H1 (cell line): ENCODE measurements around the gene CBR4. TPM values are rescaled to one million over a fixed set of nuclear protein-coding genes. Genes with fewer than 3 reads are reported as not detected.
A peak's percentile ranks its signal among the peaks of the same experiment; 100 is the strongest.

Experiments used
- CTCF ChIA-PET: fragments of 300-600 bp; sonication (Branson Sonifier 250); formaldehyde crosslinking; loops from one replicate; lab custom pipeline; 2021; ENCODE audit not compliant: partially characterized antibody; lab: Charles Lee
- POLR2A ChIA-PET: fragments of 300-600 bp; sonication (Branson Sonifier 250); formaldehyde crosslinking; loops from one replicate; lab custom pipeline; 2021; ENCODE audit warnings: inconsistent platforms; ENCODE audit not compliant: partially characterized antibody; lab: Charles Lee
- DNase-seq, 2 experiments: peaks; one replicate each; pipeline versions ENCODE4 v3.0.0 to v3.0.0-alpha.2; 2010 to 2022; ENCODE audit warnings: low spot score in 2 of 2, low read depth in 1 of 2, mixed read lengths in 1 of 2
- FAIRE-seq: peaks from 2 replicates; lab custom pipeline; 2011; peaks lifted over from hg19 to GRCh38; lab: Jason Lieb, UNC
- H2AFZ ChIP-seq: 2 replicates; pipeline ENCODE4 v1.8.1; 2012; ENCODE audit warnings: low read length, inconsistent platforms
- H2AK5ac ChIP-seq: 2 replicates; pipeline ENCODE4 v1.6.1; 2013; ENCODE audit warnings: low read depth, low read length
- H2BK120ac ChIP-seq: replicated peaks from 2 replicates; pipeline ENCODE3; 2013; ENCODE audit warnings: low read depth, low read length, inconsistent platforms
- H2BK12ac ChIP-seq: 2 replicates; pipeline ENCODE4 v1.6.1; 2013; ENCODE audit warnings: low read depth, low read length
- H2BK15ac ChIP-seq: 2 replicates; pipeline ENCODE4 v1.6.1; 2013; ENCODE audit warnings: low read length
- H2BK20ac ChIP-seq: 2 replicates; pipeline ENCODE4 v1.6.1; 2013; ENCODE audit warnings: low read length
- H2BK5ac ChIP-seq: 2 replicates; pipeline ENCODE4 v1.6.1; 2013; ENCODE audit warnings: low read depth, low read length
- H3K14ac ChIP-seq: 2 replicates; pipeline ENCODE4 v1.6.1; 2013; ENCODE audit warnings: inconsistent platforms; ENCODE audit not compliant: insufficient read length
- H3K18ac ChIP-seq: 2 replicates; pipeline ENCODE4 v1.6.1; 2013; ENCODE audit warnings: low read length; ENCODE audit errors: extremely low read depth
- H3K23ac ChIP-seq: 2 replicates; pipeline ENCODE4 v1.6.1; 2013; ENCODE audit warnings: inconsistent platforms; ENCODE audit not compliant: insufficient read length
- H3K23me2 ChIP-seq: 2 replicates; pipeline ENCODE4 v1.6.1; 2013; ENCODE audit warnings: low read depth, low read length
- H3K27ac ChIP-seq: 2 replicates; pipeline ENCODE4 v1.6.1; 2011; ENCODE audit warnings: low read depth, low read length, inconsistent platforms
- H3K27me3 ChIP-seq, 4 experiments: replicated peaks in 1 of 4; 1 replicate in 1 of 4; 2 replicates in 3 of 4; pipeline versions ENCODE4 v1.6.1 to v1.8.1; 2011 to 2013; ENCODE audit warnings: low read length in 3 of 4, mild to moderate bottlenecking in 3 of 4, inconsistent platforms in 2 of 4, mixed read lengths in 2 of 4, moderate library complexity in 1 of 4; ENCODE audit not compliant: control insufficient read depth in 3 of 4, insufficient read depth in 3 of 4; ENCODE audit errors: extremely low read depth in 1 of 4
- H3K36me3 ChIP-seq, 4 experiments: 2 replicates each; pipeline versions ENCODE4 v1.6.1 to v1.8.1; 2011 to 2013; ENCODE audit warnings: mild to moderate bottlenecking in 4 of 4, low read length in 3 of 4, moderate library complexity in 2 of 4, control low read depth in 1 of 4, inconsistent platforms in 1 of 4; ENCODE audit not compliant: insufficient read depth in 4 of 4, control insufficient read depth in 2 of 4
- H3K4ac ChIP-seq: replicated peaks from 2 replicates; pipeline ENCODE3; 2013; ENCODE audit warnings: low read length, low read depth, mixed read lengths, inconsistent platforms; ENCODE audit not compliant: insufficient read length
- H3K4me1 ChIP-seq, 4 experiments: replicated peaks in 1 of 4; 1 replicate in 1 of 4; 2 replicates in 3 of 4; pipeline versions ENCODE4 v1.6.1 to v1.8.1; 2011 to 2013; ENCODE audit warnings: low read length in 3 of 4, inconsistent platforms in 2 of 4, mixed read lengths in 1 of 4; ENCODE audit not compliant: insufficient read depth in 4 of 4, control insufficient read depth in 3 of 4
- H3K4me2 ChIP-seq, 2 experiments: 2 replicates each; pipeline versions ENCODE4 v1.6.1 to v1.8.1; 2011 to 2013; ENCODE audit warnings: low read depth in 2 of 2, low read length in 2 of 2, control low read depth in 1 of 2, inconsistent platforms in 1 of 2, mild to moderate bottlenecking in 1 of 2; ENCODE audit not compliant: insufficient read depth in 1 of 2
- H3K4me3 ChIP-seq, 4 experiments: fragments of 200-600, 300-600 bp in 1 of 4; sonication (generic), shearing (Covaris generic), sonication (Bioruptor Twin) in 1 of 4; 2 replicates each; pipeline versions ENCODE4 v1.5.1 to v1.8.1; 2011 to 2016; ENCODE audit warnings: low read length in 4 of 4, low read depth in 3 of 4, control low read depth in 2 of 4, inconsistent platforms in 2 of 4, mild to moderate bottlenecking in 2 of 4, mixed read lengths in 1 of 4, moderate library complexity in 1 of 4; ENCODE audit not compliant: insufficient read depth in 2 of 4; ENCODE audit errors: extremely low read depth in 1 of 4
- H3K56ac ChIP-seq: replicated peaks from 2 replicates; pipeline ENCODE3; 2013; ENCODE audit warnings: low read depth, mild to moderate bottlenecking, mixed read lengths, low read length, inconsistent platforms; ENCODE audit not compliant: insufficient read length
- H3K79me1 ChIP-seq: 2 replicates; pipeline ENCODE4 v1.6.1; 2013; ENCODE audit warnings: low read depth, low read length, control low read depth
- H3K79me2 ChIP-seq, 2 experiments: 2 replicates each; pipeline versions ENCODE4 v1.6.1 to v1.8.1; 2012 to 2013; ENCODE audit warnings: low read length in 2 of 2, mild to moderate bottlenecking in 2 of 2, inconsistent platforms in 1 of 2; ENCODE audit not compliant: insufficient read depth in 2 of 2, control insufficient read depth in 1 of 2
- H3K9ac ChIP-seq, 4 experiments: replicated peaks in 1 of 4; 1 replicate in 1 of 4; 2 replicates in 3 of 4; pipeline versions ENCODE4 v1.6.1 to v1.8.1; 2011 to 2013; ENCODE audit warnings: low read depth in 3 of 4, low read length in 3 of 4, control low read depth in 2 of 4, mild to moderate bottlenecking in 2 of 4, moderate library complexity in 2 of 4, inconsistent platforms in 1 of 4; ENCODE audit errors: extremely low read depth in 1 of 4
- H3K9me3 ChIP-seq, 2 experiments: 2 replicates each; pipeline versions ENCODE4 v1.6.1 to v1.8.1; 2012 to 2013; ENCODE audit warnings: mild to moderate bottlenecking in 2 of 2, moderate library complexity in 2 of 2, control low read depth in 1 of 2, inconsistent platforms in 1 of 2, low read depth in 1 of 2, low read length in 1 of 2, mixed read lengths in 1 of 2; ENCODE audit not compliant: insufficient read depth in 2 of 2
- H4K20me1 ChIP-seq, 2 experiments: replicated peaks in 1 of 2; 2 replicates each; pipeline versions ENCODE3 to v1.8.1; 2011 to 2013; ENCODE audit warnings: inconsistent platforms in 2 of 2, low read length in 2 of 2, mild to moderate bottlenecking in 1 of 2; ENCODE audit not compliant: insufficient read depth in 2 of 2, control insufficient read depth in 1 of 2
- H4K5ac ChIP-seq: 2 replicates; pipeline ENCODE4 v1.6.1; 2013; ENCODE audit warnings: low read length, low read depth, mixed read lengths, inconsistent platforms; ENCODE audit not compliant: insufficient read length
- H4K8ac ChIP-seq: 2 replicates; pipeline ENCODE4 v1.8.0; 2013; ENCODE audit warnings: mild to moderate bottlenecking, moderate library complexity, low read length, inconsistent platforms; ENCODE audit not compliant: insufficient read depth; ENCODE audit errors: extremely low read depth
- H4K91ac ChIP-seq: replicated peaks from 2 replicates; pipeline ENCODE3; 2013; ENCODE audit warnings: low read length, mixed read lengths, inconsistent platforms; ENCODE audit not compliant: insufficient read length
- BCL11A ChIP-seq, 2 experiments: IDR thresholded peaks; one replicate each; pipeline ENCODE4 v1.6.1; 2011; ENCODE audit warnings: low read depth in 2 of 2, low read length in 2 of 2, mild to moderate bottlenecking in 2 of 2
- BRCA1 ChIP-seq: IDR thresholded peaks from 2 replicates; pipeline ENCODE4 v1.6.1; 2012; ENCODE audit warnings: low read depth, low read length, improper control_type of control experiment
- EP300 ChIP-seq, 2 experiments: IDR thresholded peaks; 1 replicate in 1 of 2; 2 replicates in 1 of 2; pipeline ENCODE4 v1.6.1; 2011 to 2012; ENCODE audit warnings: low read depth in 2 of 2, low read length in 2 of 2, mild to moderate bottlenecking in 2 of 2, borderline replicate concordance in 1 of 2, inconsistent platforms in 1 of 2, moderate library complexity in 1 of 2
- HDAC2 ChIP-seq, 2 experiments: fragments of 300-600 bp in 1 of 2; sonication (generic) in 1 of 2; IDR thresholded peaks; 2 replicates each; pipeline ENCODE4 v1.6.1; 2011 to 2012; ENCODE audit warnings: low read depth in 2 of 2, low read length in 2 of 2, mild to moderate bottlenecking in 2 of 2, moderate library complexity in 2 of 2, borderline replicate concordance in 1 of 2, inconsistent platforms in 1 of 2
- KDM5A ChIP-seq: fragments of 200-600 bp; IDR thresholded peaks from 2 replicates; pipeline ENCODE4 v1.7.1; 2012; ENCODE audit warnings: mild to moderate bottlenecking, low read length, inconsistent platforms, mixed read lengths
- MAFK ChIP-seq: IDR thresholded peaks from 2 replicates; pipeline ENCODE4 v1.6.1; 2012; ENCODE audit warnings: low read depth, mild to moderate bottlenecking, improper control_type of control experiment, low read length
- MAX ChIP-seq: IDR thresholded peaks from 2 replicates; pipeline ENCODE4 v1.6.1; 2012; ENCODE audit warnings: inconsistent platforms
- NANOG ChIP-seq: IDR thresholded peaks from 2 replicates; pipeline ENCODE4 v1.6.1; 2011; ENCODE audit warnings: low read length, low read depth, mild to moderate bottlenecking, inconsistent platforms; ENCODE audit not compliant: insufficient read depth, poor library complexity, severe bottlenecking
- RFX5 ChIP-seq: IDR thresholded peaks from 2 replicates; pipeline ENCODE4 v1.6.1; 2011; ENCODE audit warnings: low read depth, low read length, improper control_type of control experiment, borderline replicate concordance
- SAP30 ChIP-seq: fragments of 300-600 bp; sonication (generic); IDR thresholded peaks from 2 replicates; pipeline ENCODE4 v1.7.1; 2012; ENCODE audit warnings: low read length, moderate library complexity, mild to moderate bottlenecking, inconsistent platforms; ENCODE audit not compliant: insufficient read depth, insufficient replicate concordance
- SIN3A ChIP-seq, 2 experiments: IDR thresholded peaks in 1 of 2; conservative IDR thresholded peaks in 1 of 2; 2 replicates each; pipeline ENCODE4 v1.6.1; 2011 to 2012; ENCODE audit warnings: low read length in 2 of 2, improper control_type of control experiment in 1 of 2, low read depth in 1 of 2, mild to moderate bottlenecking in 1 of 2
- TBP ChIP-seq: IDR thresholded peaks from 2 replicates; pipeline ENCODE4 v1.6.1; 2011; ENCODE audit warnings: low read depth, low read length, improper control_type of control experiment
- YY1 ChIP-seq: IDR thresholded peaks from 2 replicates; pipeline ENCODE4 v1.6.1; 2011; ENCODE audit warnings: low read depth, mild to moderate bottlenecking, low read length
- WGBS, 2 experiments: shearing (Covaris generic) in 1 of 2; methylation state at CpG; one replicate each; pipeline versions ENCODE4 v1.1.6 to v1.1.7; 2013 to 2015; ENCODE audit warnings: low lambda C conversion rate in 2 of 2, mixed read lengths in 2 of 2, inconsistent platforms in 1 of 2, low coverage in 1 of 2, missing lambda C conversion rate in 1 of 2; ENCODE audit not compliant: insufficient replicate concordance in 2 of 2, insufficient coverage in 1 of 2, insufficient read length in 1 of 2; ENCODE audit errors: extremely low coverage in 1 of 2, missing lambda C conversion rate in 1 of 2; 5-methylcytosine and 5-hydroxymethylcytosine counted together
- polyA plus RNA-seq, 7 experiments: library from polyadenylated mRNA; depleted of rRNA in 3 of 7; stranded (reverse) in 5 of 7; unstranded in 2 of 7; fragments of >200 nt in 5 of 7; fragments of 200-250 nt in 2 of 7; gene quantifications; 1 replicate in 5 of 7; 2 replicates in 1 of 7; 4 replicates in 1 of 7; pipeline versions ENCODE4 v1.2.1 to v1.2.3, GENCODE V29; 2011 to 2013; ENCODE audit warnings: missing spikeins in 2 of 7, mixed read lengths in 2 of 7
- total RNA-seq: library from RNA; stranded (reverse); fragmentation: NEBNext Ultra II Directional; extraction: Animal tissue kit (Norgen Biotek cat#: 25700); gene quantifications from 2 replicates; pipeline ENCODE4 v1.2.1, GENCODE V29; 2021

Gene CBR4
- total and polyA plus RNA-seq, 2 of the 8 experiments (the other 6 are each of a cell fraction or from before 2014, with no cell fraction given) = 8.6 to 29.5 TPM

- Histone ChIP-seq H3K27ac (no peak overlapping the region), H3K18ac (no peak overlapping the region), H3K4ac (no peak overlapping the region), H2BK12ac (no peak overlapping the region), H3K23ac (no peak overlapping the region), H3K56ac (no peak overlapping the region), H3K4me1 (peaks cover 0 to 6% (median 2%) of the 10 kb centered on the region in 4 experiments; a peak in 2 of 7 replicates), H4K20me1 (no peaks in the 10 kb centered on the region), H2BK5ac (no peak overlapping the region), H3K23me2 (no peaks in the 10 kb centered on the region; the same call in 1 of the 2 replicates), H4K5ac (no peak overlapping the region), H2BK20ac (no peak overlapping the region), H3K9ac (no peak overlapping the region), H3K4me2 (no peak overlapping the region), H3K79me2 (no peaks in the 10 kb centered on the region), H3K9me3 (no peaks in the 10 kb centered on the region), H3K27me3 (no peaks in the 10 kb centered on the region), H2BK120ac (no peak overlapping the region), H3K14ac (no peak overlapping the region), H4K91ac (no peak overlapping the region), H2AFZ (peak overlapping the region; percentile 68; the same call in 1 of the 2 replicates), H2BK15ac (no peak overlapping the region), H3K79me1 (no peaks in the 10 kb centered on the region), H2AK5ac (no peak overlapping the region), H4K8ac (no peak overlapping the region), H3K4me3 (no peak overlapping the region), H3K36me3 (no peaks in the 10 kb centered on the region)
- 65 to 100% methylated on average over 1 of the region's 1 CpG for WGBS, 2 experiments
- ChIA-PET POLR2A (no interaction called here), CTCF (interaction anchor here (1.2 to 2.4 kb wide), 2 partner anchors 8 to 475 kb away, joined by 4 to 8 read pairs; partner anchors contain the start of gene CBR4)
- no peak for FAIRE-seq
- no peak for DNase-seq
- TF ChIP-seq MAX (no peak), YY1 (no peak), KDM5A (no peak), SAP30 (no peak), HDAC2 (IDR thresholded peaks at IDR 0.05; ENCODE audit: borderline replicate concordance in 1 of 2, low read depth in 2 of 2, low read length in 2 of 2) (no peak), NANOG (no peak), BCL11A (IDR thresholded peaks at IDR 0.05; ENCODE audit: low read depth in 2 of 2, low read length in 2 of 2) (no peak), RFX5 (no peak), SIN3A (conservative IDR thresholded peaks at IDR 0.05 in 1 of 2, IDR thresholded peaks at IDR 0.05 in 1 of 2; ENCODE audit: low read depth in 1 of 2, low read length in 2 of 2) (no peak), BRCA1 (no peak), MAFK (no peak), EP300 (IDR thresholded peaks at IDR 0.05; ENCODE audit: borderline replicate concordance in 1 of 2, low read depth in 2 of 2, low read length in 2 of 2) (no peak), TBP (no peak)
Measured at GRCh38 chr4:169018406-169018805, 8.4 kb upstream of the CBR4 start.
